BLaER1 treated with 17β-estradiol and CSF1 and Interleukin-3, amounts not matched to agents 10 nM and 100 nM (cell line): ENCODE measurements around the gene FARP1.

ENCODE experiments used
- H3K27ac ChIP-seq, 11 experiments: shearing (Covaris generic); formaldehyde crosslinking; 2 replicates each; pipeline ENCODE4 v1.8.1; 2022
- H3K27me3 ChIP-seq, 11 experiments: shearing (Covaris generic); formaldehyde crosslinking; 2 replicates each; pipeline ENCODE4 v1.8.1; 2022
- H3K36me3 ChIP-seq, 11 experiments: shearing (Covaris generic); formaldehyde crosslinking; 2 replicates each; pipeline ENCODE4 v1.8.1; 2022
- H3K4me1 ChIP-seq, 10 experiments: shearing (Covaris generic); formaldehyde crosslinking; 2 replicates each; pipeline ENCODE4 v1.8.1; 2022
- H3K4me2 ChIP-seq, 11 experiments: shearing (Covaris generic); formaldehyde crosslinking; 2 replicates each; pipeline ENCODE4 v1.8.1; 2022
- H3K4me3 ChIP-seq, 10 experiments: shearing (Covaris generic); formaldehyde crosslinking; 2 replicates each; pipeline ENCODE4 v1.8.1; 2022
- H3K9ac ChIP-seq, 11 experiments: shearing (Covaris generic); formaldehyde crosslinking; 2 replicates each; pipeline ENCODE4 v1.8.1; 2022
- H3K9me3 ChIP-seq, 11 experiments: shearing (Covaris generic); formaldehyde crosslinking; replicated peaks in 1 of 11; 2 replicates each; pipeline ENCODE4 v1.8.1; 2022
- H4K20me1 ChIP-seq, 11 experiments: shearing (Covaris generic); formaldehyde crosslinking; 2 replicates each; pipeline ENCODE4 v1.8.1; 2022
- Cebpa-rat ChIP-seq, 11 experiments: shearing (Covaris generic); IDR thresholded peaks; 2 replicates each; pipeline ENCODE4 v1.8.1; 2022

The FARP1 gene

GRCh38 chr13:98206946-98207345 lies 64.1 kb downstream of the FARP1 start:
- H3K27ac ChIP-seq, result no peak overlapping the region

GRCh38 chr13:98207416-98207815 lies 64.5 kb downstream of the FARP1 start:
- Histone ChIP-seq H3K9me3 (peaks cover 39 to 63% (median 55%) of the 10 kb centered on the region in 11 experiments), H3K4me3 (no peak overlapping the region), H3K4me2 (no peak overlapping the region), H4K20me1 (peaks cover 0 to 18% (median 0%) of the 10 kb centered on the region in 11 experiments; a peak in 3 of 22 replicates), H3K4me1 (peaks cover 4 to 14% (median 10%) of the 10 kb centered on the region in 10 experiments), H3K36me3 (peaks cover 5 to 42% (median 24%) of the 10 kb centered on the region in 11 experiments; a peak in 17 of 22 replicates), H3K9ac (no peak overlapping the region), H3K27me3 (no peaks in the 10 kb centered on the region), H3K27ac (no peak overlapping the region)
- TF ChIP-seq Cebpa-rat (IDR thresholded peaks at IDR 0.05), result no peak

More at GRCh38 chr13:98206946-98207345, 64.1 kb downstream of the FARP1 start:
- Histone ChIP-seq H3K4me3 (no peak overlapping the region), H3K4me1 (peaks cover 9 to 18% (median 15%) of the 10 kb centered on the region in 10 experiments), H3K4me2 (no peak overlapping the region), H3K36me3 (peaks cover 5 to 42% (median 24%) of the 10 kb centered on the region in 11 experiments; a peak in 17 of 22 replicates), H3K9me3 (peaks cover 39 to 63% (median 55%) of the 10 kb centered on the region in 11 experiments), H4K20me1 (peaks cover 0 to 18% (median 0%) of the 10 kb centered on the region in 11 experiments; a peak in 4 of 22 replicates), H3K27me3 (no peaks in the 10 kb centered on the region), H3K9ac (no peak overlapping the region)
- no peak for TF ChIP-seq Cebpa-rat (IDR thresholded peaks at IDR 0.05)

- H3K27ac ChIP-seq, result no peak overlapping the region
- peaks cover 30 to 55% (median 46%) of the 10 kb centered on the region in 11 experiments for H3K9me3 ChIP-seq
- no peak overlapping the region for H3K9ac ChIP-seq
- H3K36me3 ChIP-seq, result peaks cover 11 to 41% (median 26%) of the 10 kb centered on the region in 11 experiments
- H4K20me1 ChIP-seq, result peaks cover 0 to 26% (median 0%) of the 10 kb centered on the region in 11 experiments; a peak in 5 of 22 replicates
- no peak for TF ChIP-seq Cebpa-rat (IDR thresholded peaks at IDR 0.05)
- peaks cover 0 to 9% (median 6%) of the 10 kb centered on the region in 10 experiments; a peak in 16 of 20 replicates for H3K4me1 ChIP-seq
- no peak overlapping the region for H3K4me2 ChIP-seq
- no peak overlapping the region for H3K4me3 ChIP-seq
- H3K27me3 ChIP-seq, result no peaks in the 10 kb centered on the region
Observed at GRCh38 chr13:98208606-98209005, 65.7 kb downstream of the FARP1 start.

- Histone ChIP-seq H3K27ac (no peak overlapping the region), H3K36me3 (peaks cover 12 to 50% (median 34%) of the 10 kb centered on the region in 11 experiments; a peak in 21 of 22 replicates), H3K4me3 (no peak overlapping the region), H3K4me1 (peaks cover 18 to 31% (median 23%) of the 10 kb centered on the region in 10 experiments), H3K9me3 (peaks cover 0 to 25% (median 15%) of the 10 kb centered on the region in 11 experiments; a peak in 18 of 22 replicates), H4K20me1 (peaks cover 0 to 34% (median 0%) of the 10 kb centered on the region in 11 experiments; a peak in 4 of 22 replicates), H3K27me3 (no peaks in the 10 kb centered on the region), H3K4me2 (no peak overlapping the region), H3K9ac (no peak overlapping the region)
- TF ChIP-seq Cebpa-rat (IDR thresholded peaks at IDR 0.05), result no peak
Observed at GRCh38 chr13:98212763-98213162, 69.9 kb downstream of the FARP1 start.

GRCh38 chr13:98213354-98213753 lies 70.5 kb downstream of the FARP1 start:
- Histone ChIP-seq H3K27me3 (no peaks in the 10 kb centered on the region), H3K4me2 (no peak overlapping the region), H3K9ac (no peak overlapping the region), H4K20me1 (peaks cover 0 to 34% (median 0%) of the 10 kb centered on the region in 11 experiments; a peak in 4 of 22 replicates), H3K27ac (no peak overlapping the region), H3K36me3 (peaks cover 12 to 56% (median 35%) of the 10 kb centered on the region in 11 experiments; a peak in 21 of 22 replicates), H3K9me3 (peaks cover 0 to 25% (median 15%) of the 10 kb centered on the region in 11 experiments; a peak in 18 of 22 replicates), H3K4me3 (no peak overlapping the region), H3K4me1 (peaks cover 18 to 31% (median 23%) of the 10 kb centered on the region in 10 experiments)
- no peak for TF ChIP-seq Cebpa-rat (IDR thresholded peaks at IDR 0.05)

- no peaks in the 10 kb centered on the region for H3K27me3 ChIP-seq
- H3K4me2 ChIP-seq, result peak overlapping the region in 1 of 11 experiments; percentile 9; a peak in 1 of 22 replicates
- peaks cover 12 to 59% (median 35%) of the 10 kb centered on the region in 11 experiments; a peak in 21 of 22 replicates for H3K36me3 ChIP-seq
- TF ChIP-seq Cebpa-rat (IDR thresholded peaks at IDR 0.05), result no peak
- peaks cover 0 to 34% (median 0%) of the 10 kb centered on the region in 11 experiments; a peak in 4 of 22 replicates for H4K20me1 ChIP-seq
- no peak overlapping the region for H3K9ac ChIP-seq
- peaks cover 18 to 31% (median 23%) of the 10 kb centered on the region in 10 experiments for H3K4me1 ChIP-seq
- no peak overlapping the region for H3K4me3 ChIP-seq
- H3K9me3 ChIP-seq, result peaks cover 0 to 25% (median 15%) of the 10 kb centered on the region in 11 experiments; a peak in 18 of 22 replicates
- H3K27ac ChIP-seq, result peak overlapping the region in 1 of 11 experiments; percentile 28; a peak in 1 of 22 replicates
Observed at GRCh38 chr13:98214008-98214643, 71.2 kb downstream of the FARP1 start.

- H3K27me3 ChIP-seq, result no peaks in the 10 kb centered on the region
- no peak overlapping the region for H3K4me3 ChIP-seq
- H3K27ac ChIP-seq, result no peak overlapping the region
- H3K9me3 ChIP-seq, result peaks cover 0 to 22% (median 15%) of the 10 kb centered on the region in 11 experiments; a peak in 18 of 22 replicates
- no peak for TF ChIP-seq Cebpa-rat (IDR thresholded peaks at IDR 0.05)
- no peak overlapping the region for H3K4me2 ChIP-seq
- no peak overlapping the region for H3K9ac ChIP-seq
- H3K36me3 ChIP-seq, result peaks cover 12 to 59% (median 35%) of the 10 kb centered on the region in 11 experiments; a peak in 21 of 22 replicates
- peaks cover 0 to 39% (median 0%) of the 10 kb centered on the region in 11 experiments; a peak in 4 of 22 replicates for H4K20me1 ChIP-seq
- H3K4me1 ChIP-seq, result peaks cover 18 to 32% (median 25%) of the 10 kb centered on the region in 10 experiments
Observed at GRCh38 chr13:98214707-98215106, 71.8 kb downstream of the FARP1 start.

GRCh38 chr13:98215508-98215907 lies 72.6 kb downstream of the FARP1 start:
- Histone ChIP-seq H3K9ac (no peak overlapping the region), H3K36me3 (peaks cover 12 to 59% (median 35%) of the 10 kb centered on the region in 11 experiments; a peak in 21 of 22 replicates), H3K4me3 (no peak overlapping the region), H3K4me2 (peak overlapping the region in 2 of 11 experiments; percentile 43 to 59; a peak in 2 of 22 replicates), H3K27me3 (no peaks in the 10 kb centered on the region), H3K27ac (no peak overlapping the region), H4K20me1 (peaks cover 0 to 42% (median 0%) of the 10 kb centered on the region in 11 experiments; a peak in 4 of 22 replicates), H3K4me1 (peaks cover 16 to 34% (median 26%) of the 10 kb centered on the region in 10 experiments), H3K9me3 (peaks cover 0 to 14% (median 13%) of the 10 kb centered on the region in 11 experiments; a peak in 18 of 22 replicates)
- no peak for TF ChIP-seq Cebpa-rat (IDR thresholded peaks at IDR 0.05)
